H7 (cell line): ENCODE data around the gene OLA1. TPM values are rescaled to one million over a fixed set of nuclear protein-coding genes. Genes with fewer than 3 reads are reported as not detected.
A peak's percentile ranks its signal among the peaks of the same experiment; 100 is the strongest.

Source experiments
- DNase-seq: peaks from one replicate; pipeline ENCODE4 v3.0.0; 2012
- H3K27me3 ChIP-seq: 2 replicates; pipeline ENCODE4 v1.6.0; 2011; ENCODE audit warnings: mild to moderate bottlenecking, low read length; ENCODE audit not compliant: control insufficient read depth, insufficient read depth
- H3K36me3 ChIP-seq: replicated peaks from 2 replicates; pipeline ENCODE4 v1.5.1; 2011; ENCODE audit warnings: low read length; ENCODE audit not compliant: control insufficient read depth, insufficient read depth
- H3K4me3 ChIP-seq: 2 replicates; pipeline ENCODE4 v1.5.1; 2011; ENCODE audit warnings: low read depth, mild to moderate bottlenecking, control low read depth, low read length, moderate library complexity; ENCODE audit not compliant: insufficient read depth
- total RNA-seq: library from RNA; depleted of rRNA; stranded (reverse); fragments of >200 nt; shearing (Covaris generic); gene quantifications from 2 replicates; pipeline ENCODE4 v1.2.3, GENCODE V29; 2014

OLA1 gene
- total RNA-seq, 1 experiment from 2014 or later = 104 TPM

DNA sequence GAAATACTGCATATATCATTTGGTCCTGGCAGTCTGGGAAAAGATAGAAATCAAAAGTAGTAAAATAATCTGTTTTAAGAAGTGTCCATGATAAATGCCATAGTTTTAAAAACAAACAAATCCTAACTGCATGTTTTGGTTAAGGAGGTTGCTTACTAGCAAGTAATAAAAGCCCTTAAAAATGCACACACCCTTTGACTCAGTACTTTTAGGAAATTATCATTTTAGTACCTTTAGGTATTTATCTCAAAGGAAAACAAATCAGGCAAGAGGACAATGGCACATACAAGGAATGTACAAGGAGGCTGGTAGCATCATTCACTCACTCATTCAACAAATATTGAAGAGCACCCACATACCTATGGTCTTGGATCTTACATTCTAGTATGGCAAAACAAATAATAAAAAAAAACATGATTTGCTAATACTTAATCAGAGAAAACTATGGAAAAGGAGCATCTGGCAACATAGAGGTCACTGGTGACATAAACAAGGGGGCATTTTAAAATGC, 67.6 kb downstream of the OLA1 start:
- no peaks in the 10 kb centered on the region for H3K27me3 ChIP-seq
- H3K4me3 ChIP-seq = no peak overlapping the region
- DNase-seq = no peak
- H3K36me3 ChIP-seq = no peaks in the 10 kb centered on the region

DNA sequence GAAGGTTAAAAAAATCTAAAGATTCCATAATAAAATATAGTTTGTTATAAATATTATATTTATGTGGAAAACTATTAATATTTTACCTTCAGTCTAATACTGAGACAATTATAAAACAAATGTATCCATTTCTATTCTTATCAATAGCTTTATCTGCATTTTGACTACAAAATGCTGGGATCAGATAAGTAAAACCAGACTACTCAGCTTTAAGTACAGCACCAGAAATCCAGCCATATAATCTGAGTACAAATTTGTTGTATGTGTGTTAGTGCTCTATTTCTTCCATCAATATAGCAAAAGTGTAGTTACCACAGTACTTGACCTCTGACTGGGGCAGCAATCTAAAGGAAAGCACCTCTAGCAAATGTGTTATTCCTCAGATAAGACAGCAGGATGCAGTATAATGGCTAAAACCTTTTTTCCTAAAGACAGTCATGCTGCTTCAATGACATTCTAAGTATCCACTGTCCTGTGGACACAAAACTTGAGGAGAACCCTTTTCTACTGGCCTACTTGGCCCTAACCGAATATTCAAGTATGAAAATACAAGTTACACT, 68.1 kb downstream of the OLA1 start:
- Histone ChIP-seq H3K27me3 (no peaks in the 10 kb centered on the region), H3K36me3 (no peaks in the 10 kb centered on the region), H3K4me3 (no peak overlapping the region)
- DNase-seq = peak; percentile 32

DNA sequence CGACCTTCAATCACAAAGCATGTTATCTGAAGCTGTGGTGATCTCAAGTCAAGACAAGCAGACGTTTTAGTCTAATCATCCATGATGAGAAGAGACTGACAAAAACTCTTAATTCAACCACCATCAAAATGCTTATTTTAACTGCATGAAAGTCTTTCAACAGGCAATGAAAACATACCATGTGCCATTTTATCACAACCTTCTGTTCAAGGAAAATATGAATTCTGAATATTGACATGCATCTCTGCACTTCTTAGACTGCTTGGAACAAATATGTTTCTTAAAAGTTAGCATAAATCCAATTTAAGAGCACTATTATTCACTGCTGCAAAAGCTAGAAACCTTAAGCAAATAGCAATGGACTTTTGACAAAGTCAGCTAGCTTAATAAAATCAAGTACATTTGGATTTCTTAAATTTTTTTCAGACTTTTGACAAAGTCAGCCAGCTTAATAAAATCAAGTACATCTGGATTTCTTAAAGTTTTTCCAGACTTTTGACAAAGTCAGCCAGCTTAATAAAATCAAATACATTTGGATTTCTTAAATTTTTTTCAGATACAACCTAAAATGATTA, 70.9 kb downstream of the OLA1 start:
- H3K4me3 ChIP-seq = no peak overlapping the region
- no peaks in the 10 kb centered on the region for H3K36me3 ChIP-seq
- DNase-seq = no peak
- no peaks in the 10 kb centered on the region for H3K27me3 ChIP-seq

DNA sequence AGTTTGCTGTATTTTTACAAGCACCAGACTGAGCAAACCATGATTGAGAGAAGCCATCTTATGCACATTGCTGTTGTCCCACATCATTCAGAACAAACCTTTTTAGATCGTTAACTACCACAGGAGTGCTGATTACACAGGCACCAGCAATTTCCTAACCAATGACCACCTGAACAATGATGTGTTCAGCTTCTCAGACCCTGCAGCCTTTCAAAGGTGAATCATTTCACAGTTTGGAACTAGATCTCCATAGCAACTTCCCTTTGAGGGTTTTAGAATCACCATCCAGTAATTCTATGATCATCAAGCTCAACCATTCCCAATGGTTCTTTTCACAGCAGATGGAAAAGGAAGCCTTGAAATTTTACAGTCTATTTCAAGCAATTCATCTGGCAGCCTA, 71.4 kb downstream of the OLA1 start:
- DNase-seq = no peak
- Histone ChIP-seq H3K27me3 (no peaks in the 10 kb centered on the region), H3K4me3 (no peak overlapping the region), H3K36me3 (no peaks in the 10 kb centered on the region)

DNA sequence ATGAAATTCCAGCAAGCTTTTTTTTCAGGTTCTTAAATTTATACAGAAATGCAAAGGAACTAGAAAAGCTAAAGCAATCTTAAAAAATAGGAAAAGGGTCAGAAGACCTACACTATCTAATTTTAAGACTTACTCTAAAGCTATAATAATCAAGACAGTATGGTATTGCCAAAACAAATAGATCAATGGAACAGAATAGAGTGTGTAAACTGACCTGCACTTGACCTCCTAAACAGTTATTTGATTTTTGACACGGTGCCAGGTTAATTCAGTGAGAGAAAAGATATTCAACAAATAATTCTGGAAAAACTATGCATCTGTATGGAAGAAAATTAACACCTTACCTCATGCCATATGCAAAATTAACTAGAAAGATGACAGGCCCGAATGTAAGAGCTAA, 73.6 kb downstream of the OLA1 start:
- no peak overlapping the region for H3K4me3 ChIP-seq
- no peak for DNase-seq
- no peaks in the 10 kb centered on the region for H3K36me3 ChIP-seq

DNA sequence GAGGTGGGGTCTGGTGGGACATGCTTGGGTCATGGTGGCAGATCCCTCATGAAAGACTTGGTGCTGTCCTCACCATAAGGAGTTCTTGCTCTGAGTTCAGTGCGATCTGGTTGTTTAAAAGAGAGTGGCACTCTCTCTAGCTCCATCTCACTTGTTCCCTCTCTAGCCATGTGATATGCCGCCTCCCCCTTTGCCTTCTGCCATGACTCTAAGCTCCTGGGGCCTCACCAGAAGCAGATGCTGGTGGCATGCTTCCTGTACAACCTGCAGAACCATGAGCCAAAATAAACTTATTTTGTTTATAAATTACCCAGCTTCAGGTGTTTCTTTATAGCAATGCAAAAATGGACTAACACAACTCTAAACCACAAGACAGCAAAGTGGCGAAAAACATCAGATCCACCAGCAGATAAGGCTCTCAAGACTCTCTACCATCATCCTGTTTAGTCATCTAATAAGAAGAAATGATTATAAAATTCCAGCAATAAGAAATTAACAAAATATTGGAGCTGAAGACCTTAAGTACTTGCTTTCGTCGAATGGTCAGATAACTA, 75.5 kb downstream of the OLA1 start:
- H3K36me3 ChIP-seq = no peaks in the 10 kb centered on the region
- H3K4me3 ChIP-seq = no peak overlapping the region
- DNase-seq = no peak
- no peaks in the 10 kb centered on the region for H3K27me3 ChIP-seq

More for the DNA sequence above, 73.6 kb downstream of the OLA1 start:
- H3K27me3 ChIP-seq = no peaks in the 10 kb centered on the region

DNA sequence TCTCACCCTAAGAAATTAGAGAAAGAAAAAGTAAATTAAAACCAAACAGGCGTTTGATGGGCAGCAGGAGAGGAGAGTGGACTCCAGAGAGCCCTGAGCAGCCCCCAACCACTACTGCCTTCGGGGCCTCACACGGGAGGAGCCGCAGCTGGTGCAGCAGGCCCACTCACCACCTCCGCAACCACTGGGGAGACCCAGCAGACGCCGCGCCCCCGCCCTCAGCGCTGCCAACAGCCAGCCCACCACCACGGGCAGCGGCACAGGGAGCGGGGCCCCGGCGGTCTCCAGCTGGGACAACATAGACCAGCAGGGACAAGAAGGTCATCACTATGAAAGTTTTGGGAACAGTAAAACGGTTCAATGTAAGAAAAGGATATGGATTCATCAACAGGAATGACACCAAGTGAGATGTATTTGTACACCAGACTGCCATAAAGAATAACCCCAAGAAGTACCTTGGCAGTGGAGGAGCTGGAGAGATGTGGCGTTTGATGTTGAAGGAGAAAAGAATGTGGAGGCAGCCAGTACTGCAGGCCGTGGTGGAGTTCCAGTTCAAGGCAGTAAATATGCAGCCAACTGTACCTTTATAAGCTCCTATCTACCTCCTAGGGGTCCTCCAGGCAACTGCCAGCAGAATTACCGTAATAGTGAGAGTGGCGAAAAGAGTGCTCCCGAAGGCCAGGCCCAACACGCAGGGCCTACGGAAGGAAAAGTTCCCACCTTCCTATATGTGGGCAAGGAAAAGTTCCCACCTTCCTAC, 76.5 kb downstream of the OLA1 start:
- Histone ChIP-seq H3K36me3 (no peaks in the 10 kb centered on the region), H3K27me3 (no peaks in the 10 kb centered on the region), H3K4me3 (no peak overlapping the region)
- peak; percentile 28 for DNase-seq

DNA sequence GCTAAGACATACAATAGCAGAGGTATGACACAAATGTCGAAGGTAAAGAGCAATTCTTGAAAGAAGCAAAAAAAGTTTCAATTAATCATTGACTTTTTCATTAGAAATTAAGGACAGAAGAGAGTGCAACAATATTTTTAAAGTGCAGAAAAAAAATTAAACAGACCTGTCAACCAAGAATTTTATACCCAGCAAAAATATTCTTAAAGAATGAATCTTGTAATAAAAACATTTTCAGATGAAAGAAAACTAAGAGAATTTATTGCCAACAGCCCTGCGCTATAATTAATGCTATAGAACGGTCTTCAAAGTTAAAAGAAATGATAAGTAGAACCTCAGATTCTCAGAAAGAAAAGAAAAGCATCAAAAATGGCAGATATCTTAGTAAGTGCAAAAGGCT, 79.0 kb downstream of the OLA1 start:
- no peak for DNase-seq
- Histone ChIP-seq H3K27me3 (no peaks in the 10 kb centered on the region), H3K4me3 (no peak overlapping the region), H3K36me3 (no peaks in the 10 kb centered on the region)

DNA sequence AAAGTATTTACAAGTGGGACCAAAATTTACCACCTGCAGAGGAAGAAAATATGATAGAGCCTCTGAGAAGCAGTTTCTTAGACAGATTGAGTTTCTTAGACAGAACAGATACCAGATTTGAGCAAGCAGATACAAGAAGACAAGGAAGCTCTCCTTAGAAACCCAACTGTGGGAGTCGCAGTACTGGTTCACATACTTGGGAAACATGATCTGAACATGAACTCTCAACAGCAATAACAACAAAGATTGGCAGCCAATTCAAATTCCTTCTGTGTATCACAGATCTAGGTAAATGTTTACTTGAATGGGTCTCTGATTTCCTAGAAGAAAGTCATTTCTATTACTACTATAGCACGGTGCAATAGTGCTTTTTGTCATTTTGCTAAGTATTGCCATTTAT, 82.1 kb downstream of the OLA1 start:
- Histone ChIP-seq H3K4me3 (no peak overlapping the region), H3K36me3 (no peaks in the 10 kb centered on the region), H3K27me3 (no peaks in the 10 kb centered on the region)
- no peak for DNase-seq

DNA sequence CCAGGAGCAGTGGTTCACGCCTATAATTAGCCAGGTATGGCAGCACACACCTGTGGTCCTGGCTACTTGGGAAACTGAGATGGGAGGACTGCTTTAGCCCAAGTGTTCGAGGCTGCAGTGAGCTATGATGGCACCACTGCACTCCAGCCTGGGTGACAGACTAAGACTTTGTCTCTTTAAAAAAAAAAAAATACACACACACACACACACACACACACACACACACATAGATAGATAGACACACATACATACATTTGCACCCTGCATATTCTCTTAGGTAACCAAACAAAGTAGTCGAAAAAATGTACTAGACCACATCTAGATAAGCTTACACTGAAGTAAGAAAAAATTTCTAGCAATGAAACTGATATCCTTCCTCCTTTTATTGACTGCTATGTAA, 86.8 kb downstream of the OLA1 start:
- no peak overlapping the region for H3K4me3 ChIP-seq
- no peaks in the 10 kb centered on the region for H3K36me3 ChIP-seq
- H3K27me3 ChIP-seq = no peaks in the 10 kb centered on the region
- no peak for DNase-seq

DNA sequence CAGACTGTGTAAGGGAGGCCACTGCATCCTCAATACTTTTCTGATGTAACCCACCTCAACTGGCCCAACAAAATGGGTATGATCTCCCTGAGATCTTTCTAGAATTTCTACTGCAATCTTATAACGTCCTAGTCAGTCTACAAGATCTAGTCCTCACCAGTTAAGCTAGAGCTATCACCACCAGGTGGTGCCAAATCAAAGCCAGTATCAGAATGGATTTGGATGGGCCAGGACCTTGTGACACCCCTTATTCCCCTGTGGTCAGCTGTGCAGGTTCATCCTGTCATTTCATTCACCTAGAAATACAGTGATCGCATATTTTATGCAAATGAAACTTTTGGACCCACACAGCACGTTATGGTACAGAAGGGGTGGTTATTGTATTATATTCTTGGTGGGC, 90.3 kb downstream of the OLA1 start:
- peak; percentile 62 for DNase-seq
- Histone ChIP-seq H3K4me3 (no peak overlapping the region), H3K27me3 (no peaks in the 10 kb centered on the region), H3K36me3 (no peaks in the 10 kb centered on the region)

DNA sequence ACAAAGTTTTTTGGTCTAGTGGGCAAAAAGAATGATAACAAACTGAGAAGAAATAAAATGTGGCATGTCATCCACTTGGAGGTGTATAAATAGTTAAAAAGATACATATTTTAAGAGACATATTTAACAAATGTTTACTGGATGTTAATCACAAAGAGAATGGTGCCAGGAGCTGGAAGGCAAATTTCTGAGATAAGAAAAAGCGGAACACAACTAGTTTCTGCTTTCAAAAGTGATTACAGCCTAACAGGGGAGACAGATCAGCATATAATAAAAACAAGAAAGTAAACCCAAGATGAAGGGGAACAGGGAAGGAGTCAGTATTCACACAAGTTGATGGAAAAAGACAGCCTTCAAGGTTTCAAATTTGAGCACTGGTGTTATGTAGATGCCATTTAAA, 91.3 kb downstream of the OLA1 start:
- no peak overlapping the region for H3K4me3 ChIP-seq
- no peak for DNase-seq
- H3K36me3 ChIP-seq = no peaks in the 10 kb centered on the region
- no peaks in the 10 kb centered on the region for H3K27me3 ChIP-seq

DNA sequence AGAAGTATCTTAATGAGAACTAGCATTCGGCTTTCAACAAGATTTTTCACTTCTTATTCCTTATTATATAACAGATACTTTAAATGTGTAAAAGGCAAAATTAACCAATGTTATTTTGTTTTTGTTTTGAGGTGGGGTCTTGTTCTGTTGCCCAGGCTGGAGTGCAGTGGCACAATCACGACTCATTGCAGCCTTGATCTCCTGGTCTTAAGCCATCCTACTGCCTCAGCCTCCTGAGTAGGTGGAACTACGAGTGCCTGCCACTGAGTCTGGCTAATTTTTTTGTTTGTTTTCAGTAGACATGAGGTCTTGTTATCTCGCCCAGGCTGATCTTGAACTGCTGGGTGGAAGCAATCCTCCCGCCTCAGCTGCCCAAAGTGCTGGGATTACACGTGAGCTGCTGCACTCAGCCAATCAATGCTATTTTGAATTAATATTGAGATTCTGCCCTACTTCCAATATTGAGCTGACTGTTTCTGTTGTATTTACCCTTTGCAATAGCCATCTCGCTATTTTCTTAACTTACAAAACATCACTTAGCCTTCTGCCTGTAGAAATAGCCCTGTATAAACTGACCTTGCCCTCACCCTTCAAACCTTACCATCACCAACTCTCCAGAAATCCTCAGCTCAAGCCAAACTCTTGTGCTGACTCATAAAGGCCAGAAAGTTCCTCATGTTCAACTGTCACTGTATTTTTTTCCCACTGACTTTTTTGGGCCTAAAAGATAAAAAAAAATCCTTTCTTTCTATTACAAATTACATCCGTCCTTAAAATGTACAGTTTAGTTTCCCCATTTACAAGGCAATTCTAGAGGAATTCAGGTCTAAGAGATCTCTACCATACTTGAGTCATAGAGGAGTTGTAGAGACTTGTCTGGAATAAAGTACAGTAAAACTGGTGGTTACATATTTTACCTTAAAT, 94.3 kb downstream of the OLA1 start:
- Histone ChIP-seq H3K36me3 (no peaks in the 10 kb centered on the region), H3K27me3 (no peaks in the 10 kb centered on the region), H3K4me3 (no peak overlapping the region)
- DNase-seq = no peak

DNA sequence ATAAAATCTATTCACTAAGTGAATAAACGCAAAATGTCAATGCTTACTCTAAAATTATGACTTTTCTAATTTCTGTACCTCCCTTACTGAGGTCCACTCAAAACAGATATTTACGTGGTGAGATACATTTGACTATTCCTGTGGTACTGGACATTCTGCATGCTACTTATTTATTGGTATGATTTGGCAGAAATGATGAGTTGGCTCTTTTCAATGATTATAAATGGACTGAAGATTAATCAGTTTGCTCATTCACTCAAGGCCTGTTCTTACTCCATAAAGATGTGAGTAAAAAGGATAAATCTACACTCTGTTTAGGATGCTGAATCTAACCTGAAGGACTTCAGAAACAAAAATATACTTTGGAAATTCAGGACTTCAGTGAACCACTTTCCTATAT, 98.8 kb downstream of the OLA1 start:
- Histone ChIP-seq H3K4me3 (no peak overlapping the region), H3K36me3 (no peaks in the 10 kb centered on the region), H3K27me3 (no peaks in the 10 kb centered on the region)
- no peak for DNase-seq
